Activated T-cell treated with anti-CD3 and anti-CD28 coated beads, Interleukin-2, amount 50 U/mL, for 24 hours (primary cell): ENCODE measurements around the gene GIMAP2.

Source experiments
- DNase-seq: peaks from one replicate; pipeline ENCODE4 v3.0.0-alpha.2; 2020
- H3K27ac Mint-ChIP-seq: 2 replicates; pipeline ENCODE4 v1.8.0; 2020; ENCODE audit warnings: mild to moderate bottlenecking, mixed read lengths
- H3K27me3 Mint-ChIP-seq: 2 replicates; pipeline ENCODE4 v1.8.0; 2020; ENCODE audit warnings: mixed read lengths
- H3K36me3 Mint-ChIP-seq: 2 replicates; pipeline ENCODE4 v1.8.0; 2020; ENCODE audit warnings: low read depth, mixed read lengths
- H3K4me1 Mint-ChIP-seq: 2 replicates; pipeline ENCODE4 v1.8.0; 2020; ENCODE audit warnings: low read depth, mixed read lengths
- H3K4me3 Mint-ChIP-seq: 2 replicates; pipeline ENCODE4 v1.8.0; 2020; ENCODE audit warnings: mild to moderate bottlenecking, moderate library complexity, mixed read lengths
- H3K9me3 Mint-ChIP-seq: 2 replicates; pipeline ENCODE4 v1.8.0; 2020; ENCODE audit warnings: mixed read lengths

Gene GIMAP2

GRCh38 chr7:150715738-150716137, 30.2 kb downstream of the GIMAP2 start:
- no peak for DNase-seq
- Mint-ChIP-seq H3K4me1 (peaks cover 67% of the 10 kb centered on the region), H3K9me3 (peaks cover 15% of the 10 kb centered on the region)

GRCh38 chr7:150716368-150716767, 30.9 kb downstream of the GIMAP2 start, which contains the start of gene GIMAP1:
Gene GIMAP1, plus strand, starts transcription at chr7:150716613. Its CDS starts 2,435 bp downstream, at chr7:150719048.
- no peaks in the 10 kb centered on the region for H3K27me3 Mint-ChIP-seq
- peaks cover 15% of the 10 kb centered on the region for H3K9me3 Mint-ChIP-seq
- peaks cover 56% of the 10 kb centered on the region for H3K36me3 Mint-ChIP-seq
- peak within 1 kb of the TSS; percentile 96 for H3K4me3 Mint-ChIP-seq
- H3K4me1 Mint-ChIP-seq, result peaks cover 73% of the 10 kb centered on the region
- H3K27ac Mint-ChIP-seq, result peak within 1 kb of the TSS; percentile 95
- peak; percentile 71 for DNase-seq

More at GRCh38 chr7:150715738-150716137, 30.2 kb downstream of the GIMAP2 start:
- Mint-ChIP-seq H3K27ac (peak overlapping the region; percentile 95), H3K36me3 (peaks cover 50% of the 10 kb centered on the region), H3K4me3 (peak overlapping the region; percentile 96), H3K27me3 (no peaks in the 10 kb centered on the region)

- Mint-ChIP-seq H3K4me1 (peaks cover 78% of the 10 kb centered on the region), H3K27me3 (no peaks in the 10 kb centered on the region), H3K4me3 (peak overlapping the region; percentile 96), H3K36me3 (peaks cover 62% of the 10 kb centered on the region), H3K9me3 (peaks cover 15% of the 10 kb centered on the region), H3K27ac (peak overlapping the region; percentile 95)
- no peak for DNase-seq
Observed at GRCh38 chr7:150716939-150717338, 31.4 kb downstream of the GIMAP2 start.

- Mint-ChIP-seq H3K4me3 (peak overlapping the region; percentile 96), H3K9me3 (peaks cover 7% of the 10 kb centered on the region), H3K27ac (peak overlapping the region; percentile 95), H3K27me3 (no peaks in the 10 kb centered on the region), H3K36me3 (peaks cover 64% of the 10 kb centered on the region), H3K4me1 (peaks cover 88% of the 10 kb centered on the region)
- DNase-seq, result peak; percentile 46
Observed at GRCh38 chr7:150717814-150718420, 32.4 kb downstream of the GIMAP2 start.

GRCh38 chr7:150719436-150719835, 33.9 kb downstream of the GIMAP2 start:
- peak overlapping the region; percentile 95 for H3K27ac Mint-ChIP-seq
- peaks cover 72% of the 10 kb centered on the region for H3K36me3 Mint-ChIP-seq
- peaks cover 95% of the 10 kb centered on the region for H3K4me1 Mint-ChIP-seq

GRCh38 chr7:150719960-150720891, 34.7 kb downstream of the GIMAP2 start:
- H3K9me3 Mint-ChIP-seq, result peaks cover 8% of the 10 kb centered on the region
- H3K4me1 Mint-ChIP-seq, result peaks cover 90% of the 10 kb centered on the region
- H3K36me3 Mint-ChIP-seq, result peaks cover 79% of the 10 kb centered on the region
- peak overlapping the region; percentile 95 for H3K27ac Mint-ChIP-seq
- H3K4me3 Mint-ChIP-seq, result no peak overlapping the region
- no peak for DNase-seq
- no peaks in the 10 kb centered on the region for H3K27me3 Mint-ChIP-seq

More at GRCh38 chr7:150719436-150719835, 33.9 kb downstream of the GIMAP2 start:
- Mint-ChIP-seq H3K4me3 (peak overlapping the region; percentile 96), H3K9me3 (peaks cover 3% of the 10 kb centered on the region), H3K27me3 (no peaks in the 10 kb centered on the region)
- no peak for DNase-seq

GRCh38 chr7:150721970-150722373, 36.5 kb downstream of the GIMAP2 start:
- H3K27ac Mint-ChIP-seq, result peak overlapping the region; percentile 38
- H3K4me3 Mint-ChIP-seq, result peak overlapping the region; percentile 6
- no peaks in the 10 kb centered on the region for H3K27me3 Mint-ChIP-seq
- H3K36me3 Mint-ChIP-seq, result peaks cover 88% of the 10 kb centered on the region
- H3K4me1 Mint-ChIP-seq, result peaks cover 80% of the 10 kb centered on the region
- H3K9me3 Mint-ChIP-seq, result peaks cover 18% of the 10 kb centered on the region
- DNase-seq, result no peak

- no peak for DNase-seq
- Mint-ChIP-seq H3K27me3 (no peaks in the 10 kb centered on the region), H3K9me3 (peaks cover 22% of the 10 kb centered on the region), H3K4me1 (peaks cover 78% of the 10 kb centered on the region), H3K36me3 (peaks cover 91% of the 10 kb centered on the region), H3K4me3 (peak overlapping the region; percentile 6), H3K27ac (peak overlapping the region; percentile 33)
Observed at GRCh38 chr7:150722431-150722931, 37.0 kb downstream of the GIMAP2 start.

GRCh38 chr7:150723467-150723866, 38.0 kb downstream of the GIMAP2 start:
- no peak for DNase-seq
- H3K36me3 Mint-ChIP-seq, result peaks cover 97% of the 10 kb centered on the region
- H3K27me3 Mint-ChIP-seq, result no peaks in the 10 kb centered on the region
- H3K4me1 Mint-ChIP-seq, result peaks cover 73% of the 10 kb centered on the region
- H3K4me3 Mint-ChIP-seq, result no peak overlapping the region
- peaks cover 32% of the 10 kb centered on the region for H3K9me3 Mint-ChIP-seq
- peak overlapping the region; percentile 51 for H3K27ac Mint-ChIP-seq

GRCh38 chr7:150727381-150727780, 41.9 kb downstream of the GIMAP2 start:
- Mint-ChIP-seq H3K36me3 (peaks cover 68% of the 10 kb centered on the region), H3K9me3 (peaks cover 41% of the 10 kb centered on the region), H3K4me3 (no peak overlapping the region), H3K27me3 (no peaks in the 10 kb centered on the region), H3K4me1 (peaks cover 67% of the 10 kb centered on the region), H3K27ac (no peak overlapping the region)
- no peak for DNase-seq

GRCh38 chr7:150728011-150728410, 42.5 kb downstream of the GIMAP2 start:
- no peak overlapping the region for H3K27ac Mint-ChIP-seq
- no peak for DNase-seq
- peaks cover 68% of the 10 kb centered on the region for H3K4me1 Mint-ChIP-seq
- no peaks in the 10 kb centered on the region for H3K27me3 Mint-ChIP-seq
- H3K36me3 Mint-ChIP-seq, result peaks cover 62% of the 10 kb centered on the region
- H3K4me3 Mint-ChIP-seq, result no peak overlapping the region
- peaks cover 41% of the 10 kb centered on the region for H3K9me3 Mint-ChIP-seq

- Mint-ChIP-seq H3K27me3 (no peaks in the 10 kb centered on the region), H3K36me3 (peaks cover 56% of the 10 kb centered on the region), H3K4me1 (peaks cover 68% of the 10 kb centered on the region), H3K27ac (no peak overlapping the region), H3K4me3 (no peak overlapping the region), H3K9me3 (peaks cover 41% of the 10 kb centered on the region)
- no peak for DNase-seq
Observed at GRCh38 chr7:150728609-150729008, 43.1 kb downstream of the GIMAP2 start.

- Mint-ChIP-seq H3K4me3 (peak overlapping the region; percentile 56), H3K36me3 (peaks cover 29% of the 10 kb centered on the region), H3K27me3 (no peaks in the 10 kb centered on the region), H3K27ac (peak overlapping the region; percentile 97), H3K9me3 (peaks cover 23% of the 10 kb centered on the region), H3K4me1 (peaks cover 82% of the 10 kb centered on the region)
- peak; percentile 41 for DNase-seq
Observed at GRCh38 chr7:150731916-150732315, 46.4 kb downstream of the GIMAP2 start.

GRCh38 chr7:150732786-150733481, 47.4 kb downstream of the GIMAP2 start:
- Mint-ChIP-seq H3K4me3 (peak overlapping the region; percentile 56), H3K4me1 (peaks cover 81% of the 10 kb centered on the region), H3K36me3 (peaks cover 28% of the 10 kb centered on the region), H3K27me3 (no peaks in the 10 kb centered on the region), H3K27ac (peak overlapping the region; percentile 97), H3K9me3 (peaks cover 14% of the 10 kb centered on the region)
- DNase-seq, result no peak
